ENCODE data around the gene USF1.

Gene USF1

GRCh38 chr1:161045736-161046604 is at the start of gene USF1:
Gene USF1, minus strand, starts transcription at chr1:161045977. Its CDS starts 2,702 bp downstream, at chr1:161043275.
- peak; percentile 86 for DNase-seq (ENCODE audit: low read depth)

GRCh38 chr1:161095230-161095629 is 49.5 kb upstream of the USF1 start:
- no peak for DNase-seq (ENCODE audit: low read depth)

GRCh38 chr1:161094481-161094880 is 48.7 kb upstream of the USF1 start:
- DNase-seq (ENCODE audit: low read depth), result no peak

- DNase-seq (ENCODE audit: low read depth), result peak; percentile 64
Measured at GRCh38 chr1:161092621-161093028, 46.8 kb upstream of the USF1 start.

- DNase-seq (ENCODE audit: low read depth), result no peak
Measured at GRCh38 chr1:161091796-161092507, 46.2 kb upstream of the USF1 start.

GRCh38 chr1:161091093-161091492 is 45.3 kb upstream of the USF1 start:
- no peak for DNase-seq (ENCODE audit: low read depth)

GRCh38 chr1:161090617-161091016 is 44.8 kb upstream of the USF1 start:
- no peak for DNase-seq (ENCODE audit: low read depth)

- no peak for DNase-seq (ENCODE audit: low read depth)
Measured at GRCh38 chr1:161089938-161090337, 44.2 kb upstream of the USF1 start.

- DNase-seq (ENCODE audit: low read depth), result no peak
Measured at GRCh38 chr1:161089251-161089924, 43.6 kb upstream of the USF1 start, which contains the start of gene NECTIN4. Gene NECTIN4, minus strand, starts transcription at chr1:161089558. Its CDS starts 262 bp downstream, at chr1:161089296.

GRCh38 chr1:161088587-161089110 is 42.9 kb upstream of the USF1 start:
- no peak for DNase-seq (ENCODE audit: low read depth)

- DNase-seq (ENCODE audit: low read depth), result no peak
Measured at GRCh38 chr1:161086457-161086856, 40.7 kb upstream of the USF1 start.

- no peak for DNase-seq (ENCODE audit: low read depth)
Measured at GRCh38 chr1:161085165-161085564, 39.4 kb upstream of the USF1 start.

- DNase-seq (ENCODE audit: low read depth), result no peak
Measured at GRCh38 chr1:161084597-161084988, 38.8 kb upstream of the USF1 start.

- DNase-seq (ENCODE audit: low read depth), result no peak
Measured at GRCh38 chr1:161083748-161084596, 38.2 kb upstream of the USF1 start.

GRCh38 chr1:161082996-161083747 is 37.4 kb upstream of the USF1 start:
- no peak for DNase-seq (ENCODE audit: low read depth)

GRCh38 chr1:161082483-161082882 is 36.7 kb upstream of the USF1 start:
- no peak for DNase-seq (ENCODE audit: low read depth)

- DNase-seq (ENCODE audit: low read depth), result no peak
Measured at GRCh38 chr1:161081519-161081918, 35.7 kb upstream of the USF1 start.

- no peak for DNase-seq (ENCODE audit: low read depth)
Measured at GRCh38 chr1:161080441-161081405, 34.9 kb upstream of the USF1 start.

GRCh38 chr1:161079436-161080110 is 33.8 kb upstream of the USF1 start:
- no peak for DNase-seq (ENCODE audit: low read depth)

Measured in stimulated activated CD4-positive, alpha-beta T cell treated with anti-CD3 and anti-CD28 coated beads, Interleukin-2, amount 100 ng/mL, for 4 hours (primary cell).